GM21526 (cell line): ENCODE data around the gene NOTCH4.
"Not testable (repeated sequence)": the region's sequence is repeated elsewhere in the genome, so short reads cannot be mapped to it uniquely, and the experiment has no call there.

ENCODE experiments used
- ATAC-seq: cut with Tn5 transposase; IDR thresholded peaks from one replicate; pipeline ENCODE4 v1.9.1; 2021; ENCODE audit warnings: moderate library complexity; ENCODE audit not compliant: unreplicated experiment, low FRiP score

Gene NOTCH4

GRCh38 chr6:32223258-32224235 is at the start of gene NOTCH4:
Gene NOTCH4 (minus strand): TSS chr6:32224067. CDS start chr6:32223928, 139 bp downstream.
- no peak for ATAC-seq

GRCh38 chr6:32271429-32271828 is 47.6 kb upstream of the NOTCH4 start:
- ATAC-seq = no peak

- not testable (repeated sequence) for ATAC-seq
These were observed 44.6 kb upstream of the NOTCH4 start for GRCh38 chr6:32268459-32268858.

- no peak for ATAC-seq
These were observed 43.2 kb upstream of the NOTCH4 start for GRCh38 chr6:32267035-32267434.

GRCh38 chr6:32257262-32257661 is 33.4 kb upstream of the NOTCH4 start:
- not testable (repeated sequence) for ATAC-seq

GRCh38 chr6:32255199-32256153 is 31.6 kb upstream of the NOTCH4 start:
- ATAC-seq = no peak

- ATAC-seq = no peak
These were observed 30.9 kb upstream of the NOTCH4 start for GRCh38 chr6:32254761-32255198.

GRCh38 chr6:32252331-32253009 is 28.6 kb upstream of the NOTCH4 start:
- ATAC-seq = no peak

GRCh38 chr6:32249262-32249661 is 25.4 kb upstream of the NOTCH4 start:
- no peak for ATAC-seq

- ATAC-seq = no peak
These were observed 23.5 kb upstream of the NOTCH4 start for GRCh38 chr6:32247401-32247800.

GRCh38 chr6:32244946-32245398 is 21.1 kb upstream of the NOTCH4 start:
- ATAC-seq = no peak

- no peak for ATAC-seq
These were observed 20.4 kb upstream of the NOTCH4 start for GRCh38 chr6:32244270-32244669.

GRCh38 chr6:32242318-32242813 is 18.5 kb upstream of the NOTCH4 start:
- ATAC-seq = not testable (repeated sequence)

- ATAC-seq = no peak
These were observed 16.8 kb upstream of the NOTCH4 start for GRCh38 chr6:32240686-32241085.

GRCh38 chr6:32239462-32239861 is 15.6 kb upstream of the NOTCH4 start:
- no peak for ATAC-seq

GRCh38 chr6:32234934-32235333 is 11.1 kb upstream of the NOTCH4 start:
- ATAC-seq = no peak

- no peak for ATAC-seq
These were observed 2.6 kb upstream of the NOTCH4 start for GRCh38 chr6:32226434-32226833.

- no peak for ATAC-seq
These were observed 829 bp upstream of the NOTCH4 start for GRCh38 chr6:32224696-32225095.

- ATAC-seq = no peak
These were observed 1.3 kb downstream of the NOTCH4 start for GRCh38 chr6:32222333-32223230.
